LoVo (cell line): ENCODE measurements around the gene GIGYF2.
A peak's percentile ranks its signal among the peaks of the same experiment; 100 is the strongest.
"Not testable (repeated sequence)": the region's sequence is repeated elsewhere in the genome, so short reads cannot be mapped to it uniquely, and the experiment has no call there.

ENCODE experiments used
- DNase-seq: peaks from one replicate; pipeline ENCODE4 v3.0.0-alpha.2; 2016; ENCODE audit warnings: low spot score

Gene GIGYF2

GRCh38 chr2:232697059-232697806 lies at the start of gene GIGYF2:
TSS of gene GIGYF2 (plus strand) at chr2:232697331. CDS start at chr2:232735198, 37,867 bp downstream.
- DNase-seq = peak; percentile 96

GRCh38 chr2:232649033-232649432 lies 48.1 kb upstream of the GIGYF2 start:
- DNase-seq = no peak

- DNase-seq = no peak
Observed at GRCh38 chr2:232652505-232652851, 44.7 kb upstream of the GIGYF2 start.

GRCh38 chr2:232653441-232653840 lies 43.7 kb upstream of the GIGYF2 start:
- DNase-seq = no peak

- DNase-seq = no peak
Observed at GRCh38 chr2:232655392-232655791, 41.7 kb upstream of the GIGYF2 start.

- no peak for DNase-seq
Observed at GRCh38 chr2:232658217-232658785, 38.8 kb upstream of the GIGYF2 start.

- no peak for DNase-seq
Observed at GRCh38 chr2:232659359-232659758, 37.8 kb upstream of the GIGYF2 start.

- DNase-seq = no peak
Observed at GRCh38 chr2:232662486-232663260, 34.5 kb upstream of the GIGYF2 start.

- DNase-seq = no peak
Observed at GRCh38 chr2:232666051-232666805, 30.9 kb upstream of the GIGYF2 start.

- no peak for DNase-seq
Observed at GRCh38 chr2:232667989-232668583, 29.0 kb upstream of the GIGYF2 start.

GRCh38 chr2:232668805-232669444 lies 28.2 kb upstream of the GIGYF2 start:
- no peak for DNase-seq

- no peak for DNase-seq
Observed at GRCh38 chr2:232672588-232672987, 24.5 kb upstream of the GIGYF2 start.

GRCh38 chr2:232674491-232674890 lies 22.6 kb upstream of the GIGYF2 start:
- no peak for DNase-seq

- no peak for DNase-seq
Observed at GRCh38 chr2:232675381-232675780, 21.8 kb upstream of the GIGYF2 start.

GRCh38 chr2:232680006-232680405 lies 17.1 kb upstream of the GIGYF2 start:
- no peak for DNase-seq

GRCh38 chr2:232681527-232681926 lies 15.6 kb upstream of the GIGYF2 start:
- DNase-seq = no peak

- DNase-seq = no peak
Observed at GRCh38 chr2:232683368-232683767, 13.8 kb upstream of the GIGYF2 start.

- DNase-seq = not testable (repeated sequence)
Observed at GRCh38 chr2:232685391-232685790, 11.7 kb upstream of the GIGYF2 start.

- DNase-seq = no peak
Observed at GRCh38 chr2:232687382-232688160, 9.6 kb upstream of the GIGYF2 start.

- DNase-seq = no peak
Observed at GRCh38 chr2:232688201-232688600, 8.9 kb upstream of the GIGYF2 start.
